H7 (cell line): Measurements from ENCODE around the gene TMEM62. TPM values are rescaled to one million over a fixed set of nuclear protein-coding genes. Genes with fewer than 3 reads are reported as not detected.
"Not testable (repeated sequence)": the region's sequence is repeated elsewhere in the genome, so short reads cannot be mapped to it uniquely, and the experiment has no call there.

Experiments
- DNase-seq: peaks from one replicate; pipeline ENCODE4 v3.0.0; 2012
- H3K27me3 ChIP-seq: 2 replicates; pipeline ENCODE4 v1.6.0; 2011; ENCODE audit warnings: mild to moderate bottlenecking, low read length; ENCODE audit not compliant: control insufficient read depth, insufficient read depth
- H3K36me3 ChIP-seq: replicated peaks from 2 replicates; pipeline ENCODE4 v1.5.1; 2011; ENCODE audit warnings: low read length; ENCODE audit not compliant: control insufficient read depth, insufficient read depth
- H3K4me3 ChIP-seq: 2 replicates; pipeline ENCODE4 v1.5.1; 2011; ENCODE audit warnings: low read depth, mild to moderate bottlenecking, control low read depth, low read length, moderate library complexity; ENCODE audit not compliant: insufficient read depth
- total RNA-seq: library from RNA; depleted of rRNA; stranded (reverse); fragments of >200 nt; shearing (Covaris generic); gene quantifications from 2 replicates; pipeline ENCODE4 v1.2.3, GENCODE V29; 2014

The TMEM62 gene
- total RNA-seq, 1 experiment from 2014 or later = 1.8 TPM

- Histone ChIP-seq H3K27me3 (no peaks in the 10 kb centered on the region), H3K36me3 (no peaks in the 10 kb centered on the region), H3K4me3 (no peak overlapping the region)
- DNase-seq = no peak
Observed at GRCh38 chr15:43215961-43216360, 82.6 kb downstream of the TMEM62 start.

GRCh38 chr15:43218908-43219706 is 85.7 kb downstream of the TMEM62 start:
- no peaks in the 10 kb centered on the region for H3K27me3 ChIP-seq
- no peaks in the 10 kb centered on the region for H3K36me3 ChIP-seq
- DNase-seq = peak; percentile 89
- H3K4me3 ChIP-seq = no peak overlapping the region

- no peaks in the 10 kb centered on the region for H3K27me3 ChIP-seq
- no peaks in the 10 kb centered on the region for H3K36me3 ChIP-seq
- DNase-seq = peak; percentile 12
- H3K4me3 ChIP-seq = no peak overlapping the region
Observed at GRCh38 chr15:43219929-43220928, 86.8 kb downstream of the TMEM62 start.

- DNase-seq = no peak
- no peaks in the 10 kb centered on the region for H3K36me3 ChIP-seq
- H3K4me3 ChIP-seq = no peak within 1 kb of the TSS
- no peaks in the 10 kb centered on the region for H3K27me3 ChIP-seq
Observed at GRCh38 chr15:43220991-43221403, 87.6 kb downstream of the TMEM62 start, which contains the start of gene EPB42. Gene EPB42, minus strand, starts transcription at chr15:43221018. Its CDS starts 193 bp downstream, at chr15:43220825.

GRCh38 chr15:43221422-43221821 is 88.0 kb downstream of the TMEM62 start:
- Histone ChIP-seq H3K27me3 (no peaks in the 10 kb centered on the region), H3K4me3 (no peak overlapping the region), H3K36me3 (no peaks in the 10 kb centered on the region)
- no peak for DNase-seq

- Histone ChIP-seq H3K27me3 (no peaks in the 10 kb centered on the region), H3K4me3 (no peak overlapping the region), H3K36me3 (no peaks in the 10 kb centered on the region)
- DNase-seq = peak; percentile 82
Observed at GRCh38 chr15:43225201-43225949, 92.0 kb downstream of the TMEM62 start.

GRCh38 chr15:43225950-43226255 is 92.5 kb downstream of the TMEM62 start:
- not testable (repeated sequence) for H3K27me3 ChIP-seq, DNase-seq, H3K4me3 ChIP-seq, H3K36me3 ChIP-seq

GRCh38 chr15:43226436-43227305 is 93.3 kb downstream of the TMEM62 start:
- no peak for DNase-seq
- Histone ChIP-seq H3K36me3 (no peaks in the 10 kb centered on the region), H3K4me3 (no peak overlapping the region), H3K27me3 (no peaks in the 10 kb centered on the region)

- no peak for DNase-seq
- Histone ChIP-seq H3K36me3 (no peaks in the 10 kb centered on the region), H3K4me3 (no peak overlapping the region), H3K27me3 (no peaks in the 10 kb centered on the region)
Observed at GRCh38 chr15:43229977-43230376, 96.6 kb downstream of the TMEM62 start.

- Histone ChIP-seq H3K27me3 (no peaks in the 10 kb centered on the region; the same call in 1 of the 2 replicates), H3K36me3 (no peaks in the 10 kb centered on the region), H3K4me3 (no peak overlapping the region)
- DNase-seq = no peak
Observed at GRCh38 chr15:43230640-43231115, 97.3 kb downstream of the TMEM62 start.

GRCh38 chr15:43232289-43232874 is 99.0 kb downstream of the TMEM62 start:
- no peaks in the 10 kb centered on the region; the same call in 1 of the 2 replicates for H3K27me3 ChIP-seq
- H3K36me3 ChIP-seq = no peaks in the 10 kb centered on the region
- no peak overlapping the region for H3K4me3 ChIP-seq
- no peak for DNase-seq
